Breast epithelium (tissue), 3 donors: ENCODE results near the gene C11orf86.

ENCODE experiments used
- POLR2A ChIP-seq: fragments of 450-650 bp; IDR thresholded peaks from one replicate; pipeline ENCODE4 v1.6.1; 2016; ENCODE audit warnings: antibody characterized with exemption, mild to moderate bottlenecking, moderate library complexity
- POLR2AphosphoS5 ChIP-seq, 3 donors: sonication (generic); formaldehyde crosslinking; IDR thresholded peaks; one replicate each; pipeline ENCODE4 v1.6.1; 2017; ENCODE audit warnings: antibody characterized with exemption in 3 of 3
- TF ChIP-seq, protein P1 (sequence below), 3 donors: fragments of 450-650 bp; IDR thresholded peaks; one replicate each; pipeline ENCODE4 v1.5.1; 2016 to 2017; ENCODE audit warnings: antibody characterized with exemption in 3 of 3, mild to moderate bottlenecking in 3 of 3, moderate library complexity in 3 of 3

DNA sequence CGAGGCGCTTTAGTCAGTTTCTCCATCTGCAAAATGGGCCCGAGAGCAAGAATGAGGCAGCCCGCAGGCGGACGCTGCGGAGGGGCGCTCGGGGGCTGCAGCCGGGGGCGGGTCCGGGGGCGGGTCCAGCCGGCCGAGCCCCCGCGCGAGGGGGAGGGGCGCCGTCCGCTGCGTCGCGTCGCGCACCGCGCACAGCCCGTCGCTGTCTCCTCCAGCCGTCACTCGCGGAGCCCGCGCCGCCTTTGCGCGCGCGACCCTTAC lies 17.2 kb upstream of the C11orf86 start:
- no peak for TF ChIP-seq POLR2AphosphoS5 (IDR thresholded peaks at IDR 0.05)
- TF ChIP-seq, protein P1, sequence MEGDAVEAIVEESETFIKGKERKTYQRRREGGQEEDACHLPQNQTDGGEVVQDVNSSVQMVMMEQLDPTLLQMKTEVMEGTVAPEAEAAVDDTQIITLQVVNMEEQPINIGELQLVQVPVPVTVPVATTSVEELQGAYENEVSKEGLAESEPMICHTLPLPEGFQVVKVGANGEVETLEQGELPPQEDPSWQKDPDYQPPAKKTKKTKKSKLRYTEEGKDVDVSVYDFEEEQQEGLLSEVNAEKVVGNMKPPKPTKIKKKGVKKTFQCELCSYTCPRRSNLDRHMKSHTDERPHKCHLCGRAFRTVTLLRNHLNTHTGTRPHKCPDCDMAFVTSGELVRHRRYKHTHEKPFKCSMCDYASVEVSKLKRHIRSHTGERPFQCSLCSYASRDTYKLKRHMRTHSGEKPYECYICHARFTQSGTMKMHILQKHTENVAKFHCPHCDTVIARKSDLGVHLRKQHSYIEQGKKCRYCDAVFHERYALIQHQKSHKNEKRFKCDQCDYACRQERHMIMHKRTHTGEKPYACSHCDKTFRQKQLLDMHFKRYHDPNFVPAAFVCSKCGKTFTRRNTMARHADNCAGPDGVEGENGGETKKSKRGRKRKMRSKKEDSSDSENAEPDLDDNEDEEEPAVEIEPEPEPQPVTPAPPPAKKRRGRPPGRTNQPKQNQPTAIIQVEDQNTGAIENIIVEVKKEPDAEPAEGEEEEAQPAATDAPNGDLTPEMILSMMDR (IDR thresholded peaks at IDR 0.05) = no peak
- no peak for TF ChIP-seq POLR2A
